ENCODE results near the gene MFAP3L.

The MFAP3L gene

GRCh38 chr4:169985881-169986280, 40.3 kb downstream of the MFAP3L start:
- H3K4me3 ChIP-seq (ENCODE audit: low read depth, low read length) = no peak overlapping the region
- DNase-seq (ENCODE audit: low read depth) = no peak
- TF ChIP-seq CTCF (IDR thresholded peaks at IDR 0.05; ENCODE audit: low read depth, low read length, missing control alignments) = no peak
- in situ Hi-C loops (cut with HindIII; ENCODE audit: low sequenced_read_pairs) = no loop called here

GRCh38 chr4:169984745-169985144, 41.5 kb downstream of the MFAP3L start:
- no peak for DNase-seq (ENCODE audit: low read depth)
- TF ChIP-seq CTCF (IDR thresholded peaks at IDR 0.05; ENCODE audit: low read depth, low read length, missing control alignments) = no peak
- in situ Hi-C loops (cut with HindIII; ENCODE audit: low sequenced_read_pairs) = no loop called here
- H3K4me3 ChIP-seq (ENCODE audit: low read depth, low read length) = no peak overlapping the region

GRCh38 chr4:169984173-169984572, 42.0 kb downstream of the MFAP3L start:
- TF ChIP-seq CTCF (IDR thresholded peaks at IDR 0.05; ENCODE audit: low read depth, low read length, missing control alignments) = no peak
- in situ Hi-C loops (cut with HindIII; ENCODE audit: low sequenced_read_pairs) = no loop called here
- no peak overlapping the region for H3K4me3 ChIP-seq (ENCODE audit: low read depth, low read length)
- no peak for DNase-seq (ENCODE audit: low read depth)

- H3K4me3 ChIP-seq (ENCODE audit: low read depth, low read length) = no peak overlapping the region
- no peak for TF ChIP-seq CTCF (IDR thresholded peaks at IDR 0.05; ENCODE audit: low read depth, low read length, missing control alignments)
- DNase-seq (ENCODE audit: low read depth) = no peak
- in situ Hi-C loops (cut with HindIII; ENCODE audit: low sequenced_read_pairs) = no loop called here
These were observed 49.2 kb downstream of the MFAP3L start for GRCh38 chr4:169976951-169977350.

- no peak overlapping the region for H3K4me3 ChIP-seq (ENCODE audit: low read depth, low read length)
- in situ Hi-C loops (cut with HindIII; ENCODE audit: low sequenced_read_pairs) = no loop called here
- DNase-seq (ENCODE audit: low read depth) = no peak
- no peak for TF ChIP-seq CTCF (IDR thresholded peaks at IDR 0.05; ENCODE audit: low read depth, low read length, missing control alignments)
These were observed 50.1 kb downstream of the MFAP3L start for GRCh38 chr4:169975838-169976796.

- TF ChIP-seq CTCF (IDR thresholded peaks at IDR 0.05; ENCODE audit: low read depth, low read length, missing control alignments) = no peak
- DNase-seq (ENCODE audit: low read depth) = no peak
These were observed 50.9 kb downstream of the MFAP3L start for GRCh38 chr4:169975131-169975837.

More at GRCh38 chr4:169975131-169975837, 50.9 kb downstream of the MFAP3L start:
- in situ Hi-C loops (cut with HindIII; ENCODE audit: low sequenced_read_pairs) = no loop called here
- no peak overlapping the region for H3K4me3 ChIP-seq (ENCODE audit: low read depth, low read length)
